OCI-LY1 (cell line): ENCODE results near the gene LSAMP.

Source experiments
- EZH2 ChIP-seq: fragments of 200-600 bp; sonication (generic), shearing (Covaris generic); IDR thresholded peaks from 2 replicates; pipeline ENCODE4 v1.8.0; 2017; ENCODE audit warnings: borderline replicate concordance, mixed run types, mild to moderate bottlenecking, antibody characterized with exemption, low read length, moderate library complexity, mixed read lengths
- TF ChIP-seq, protein P1 (sequence below): fragments of 200-600 bp; sonication (generic), shearing (Covaris generic); IDR thresholded peaks from 2 replicates; pipeline ENCODE4 v1.5.1; 2017; ENCODE audit warnings: mild to moderate bottlenecking, antibody characterized with exemption, low read length, moderate library complexity, mixed read lengths

DNA sequence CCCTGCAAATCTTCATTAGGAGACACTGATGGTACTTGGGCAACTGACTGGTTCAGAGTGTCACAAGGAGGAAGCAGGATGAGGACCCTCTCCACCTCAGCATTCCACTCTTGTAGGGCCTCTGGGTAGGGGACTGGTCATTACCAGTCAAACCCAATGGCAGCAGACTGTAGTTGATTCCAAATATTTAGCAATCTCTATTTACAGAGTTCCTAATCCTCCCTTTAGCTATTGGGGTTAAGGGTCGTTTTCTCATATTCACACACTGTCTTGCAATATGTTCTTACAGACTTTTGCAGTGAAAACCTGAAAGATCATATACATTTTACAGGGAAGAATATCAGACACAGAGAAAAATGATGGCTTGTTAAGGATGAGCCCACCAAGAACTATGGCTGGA, 424.3 kb downstream of the LSAMP start:
- TF ChIP-seq, protein P1, sequence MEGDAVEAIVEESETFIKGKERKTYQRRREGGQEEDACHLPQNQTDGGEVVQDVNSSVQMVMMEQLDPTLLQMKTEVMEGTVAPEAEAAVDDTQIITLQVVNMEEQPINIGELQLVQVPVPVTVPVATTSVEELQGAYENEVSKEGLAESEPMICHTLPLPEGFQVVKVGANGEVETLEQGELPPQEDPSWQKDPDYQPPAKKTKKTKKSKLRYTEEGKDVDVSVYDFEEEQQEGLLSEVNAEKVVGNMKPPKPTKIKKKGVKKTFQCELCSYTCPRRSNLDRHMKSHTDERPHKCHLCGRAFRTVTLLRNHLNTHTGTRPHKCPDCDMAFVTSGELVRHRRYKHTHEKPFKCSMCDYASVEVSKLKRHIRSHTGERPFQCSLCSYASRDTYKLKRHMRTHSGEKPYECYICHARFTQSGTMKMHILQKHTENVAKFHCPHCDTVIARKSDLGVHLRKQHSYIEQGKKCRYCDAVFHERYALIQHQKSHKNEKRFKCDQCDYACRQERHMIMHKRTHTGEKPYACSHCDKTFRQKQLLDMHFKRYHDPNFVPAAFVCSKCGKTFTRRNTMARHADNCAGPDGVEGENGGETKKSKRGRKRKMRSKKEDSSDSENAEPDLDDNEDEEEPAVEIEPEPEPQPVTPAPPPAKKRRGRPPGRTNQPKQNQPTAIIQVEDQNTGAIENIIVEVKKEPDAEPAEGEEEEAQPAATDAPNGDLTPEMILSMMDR: no peak
- no peak for TF ChIP-seq EZH2
